ENCODE data around the gene NUMB.

GRCh38 chr14:73381380-73382013 lies 76.8 kb downstream of the NUMB start:
- TF ChIP-seq POLR2A (IDR thresholded peaks at IDR 0.05; ENCODE audit: low read length) (no peak), GATA1 (IDR thresholded peaks at IDR 0.05; ENCODE audit: low read depth, low read length) (no peak)

Data from erythroblast (primary cell).